GM13976 (cell line): ENCODE data around the gene ARHGEF10L.

ENCODE experiments used
- DNase-seq: peaks from one replicate; pipeline ENCODE4 v3.0.0; 2012; ENCODE audit warnings: low spot score
- CTCF ChIP-seq: IDR thresholded peaks from 2 replicates; pipeline ENCODE4 v1.5.1; 2012; ENCODE audit warnings: borderline replicate concordance, mild to moderate bottlenecking; ENCODE audit not compliant: insufficient read depth; ENCODE audit errors: extremely low read depth, missing control alignments, control extremely low read depth
- in situ Hi-C: fragments of 300-500 bp; cut with MboI; formaldehyde crosslinking; loops from one replicate; pipeline ENCODE4 v1.12.0; 2022; ENCODE audit warnings: low sequenced_read_pairs, mixed read lengths, inconsistent platforms; ENCODE audit not compliant: unreplicated experiment

ARHGEF10L gene

DNA sequence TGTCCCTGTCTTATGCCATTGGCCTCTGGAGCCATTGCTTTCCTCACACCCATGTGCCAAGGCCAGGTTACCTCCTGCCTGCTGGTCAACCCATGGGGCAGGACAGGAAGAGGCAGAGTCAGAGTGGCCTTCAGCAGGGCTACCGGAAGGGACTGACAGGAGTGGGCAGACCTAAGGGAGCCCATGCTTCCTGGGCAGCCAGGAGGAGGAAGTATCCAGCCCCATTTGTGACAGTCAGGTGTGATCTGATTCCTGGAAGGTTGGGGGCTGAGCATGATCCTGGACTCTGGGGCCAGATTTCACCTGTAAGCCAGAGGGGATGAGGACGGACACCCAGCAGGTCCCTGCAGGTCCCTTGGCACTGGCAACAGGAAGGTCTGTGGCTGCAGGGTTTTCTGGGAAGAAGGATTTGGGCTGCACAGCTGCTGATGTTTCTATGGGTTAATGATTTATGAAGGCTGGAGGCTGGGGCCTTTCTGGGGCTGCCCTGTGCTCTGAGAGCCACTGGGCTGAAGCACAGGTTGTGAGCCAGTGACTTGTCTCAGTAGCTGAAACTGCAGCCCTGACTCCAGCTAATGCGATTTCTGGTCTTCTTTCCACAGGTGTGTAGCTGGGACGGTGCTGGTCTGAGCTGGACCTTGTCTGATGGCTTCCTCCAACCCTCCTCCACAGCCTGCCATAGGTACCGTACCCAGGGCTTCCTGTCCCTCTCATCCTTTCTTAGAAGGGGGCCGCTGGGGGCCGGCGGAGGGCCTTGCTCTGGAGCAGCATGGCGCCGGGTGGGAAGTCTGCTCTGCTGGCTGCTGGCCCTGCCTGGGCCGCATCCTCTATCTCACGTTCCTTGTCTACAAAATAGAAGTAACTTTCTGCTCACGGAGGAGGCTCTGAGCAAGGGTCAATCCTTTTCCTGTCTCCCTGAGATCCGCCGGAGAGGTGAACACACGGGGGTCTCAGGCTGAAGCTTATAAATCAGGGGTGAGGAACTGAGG is 40.7 kb downstream of the ARHGEF10L start:
- DNase-seq, result no peak
- in situ Hi-C loops, result no loop called here

DNA sequence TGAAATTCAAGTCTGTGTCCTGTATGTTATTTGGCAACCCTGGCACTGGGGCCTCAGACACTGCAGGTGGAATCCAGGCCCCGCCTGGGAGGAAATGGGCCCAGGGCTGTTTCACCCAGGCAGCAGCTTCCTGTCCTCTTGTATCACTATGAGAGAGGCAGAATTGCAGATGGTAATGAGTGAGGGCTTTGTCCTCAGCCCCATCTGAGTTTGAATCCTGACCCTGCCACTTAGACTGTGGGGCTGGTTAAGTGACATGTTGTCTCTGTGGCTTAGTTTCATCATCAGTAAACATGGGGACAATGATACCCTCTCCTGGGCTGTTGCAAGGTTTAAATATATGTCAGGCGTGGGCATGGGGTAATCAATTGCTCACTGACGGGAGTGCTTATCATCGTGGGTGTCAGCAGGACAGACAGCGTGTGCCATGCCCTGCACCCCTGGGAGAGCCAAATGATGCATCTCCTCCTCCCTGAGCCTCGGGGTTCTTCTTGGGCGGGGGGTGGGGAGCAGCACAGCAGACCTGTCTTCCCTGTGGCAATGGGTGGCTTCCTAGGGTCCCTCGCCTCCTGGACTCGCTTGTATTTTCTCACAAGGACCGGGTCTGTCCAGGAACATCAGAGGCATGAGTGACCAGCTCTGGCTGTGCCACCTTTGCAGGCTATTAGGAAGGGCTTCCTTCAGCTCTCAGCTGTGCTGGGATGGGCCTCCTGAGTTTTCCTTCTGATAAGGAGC is 42.1 kb downstream of the ARHGEF10L start:
- in situ Hi-C loops, result no loop called here
- no peak for DNase-seq
- TF ChIP-seq CTCF, result no peak

More for the DNA sequence above, 40.7 kb downstream of the ARHGEF10L start:
- no peak for TF ChIP-seq CTCF

DNA sequence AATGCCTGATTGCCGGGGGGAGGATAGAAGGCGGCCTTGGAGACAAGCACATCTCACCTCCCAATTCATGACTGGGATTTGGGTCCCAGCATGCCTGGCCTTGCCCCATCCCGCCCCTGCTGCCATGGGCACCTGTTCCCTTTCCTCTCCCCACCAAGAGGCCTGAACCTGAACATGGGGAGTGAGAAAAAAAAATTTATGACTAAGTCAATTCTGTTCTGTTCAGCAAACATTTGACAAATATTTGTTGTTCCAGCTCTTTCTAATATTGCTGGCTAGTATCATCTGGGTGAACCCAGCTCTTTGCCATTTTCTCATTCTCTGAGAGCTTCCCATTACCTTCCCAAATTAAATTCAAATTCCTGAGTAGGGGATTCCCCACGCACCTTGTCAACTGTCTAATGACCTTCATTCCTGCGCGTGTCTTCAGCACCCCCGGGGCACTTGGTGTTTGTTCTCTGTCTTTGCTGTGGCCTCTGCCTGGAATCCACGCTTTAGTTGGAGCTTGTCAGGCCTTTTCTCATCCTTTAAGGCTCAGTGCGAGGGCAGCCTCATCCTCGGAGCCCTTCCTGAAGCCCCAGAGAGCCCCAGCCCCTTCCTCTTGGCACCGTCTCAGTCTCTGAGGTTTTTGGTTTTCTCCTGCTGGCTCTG is 42.8 kb downstream of the ARHGEF10L start:
- in situ Hi-C loops, result no loop called here
- DNase-seq, result no peak
- no peak for TF ChIP-seq CTCF

- in situ Hi-C loops, result no loop called here
- TF ChIP-seq CTCF, result no peak
- DNase-seq, result no peak
Observed at GRCh38 chr1:17584539-17584938, 45.0 kb downstream of the ARHGEF10L start.

DNA sequence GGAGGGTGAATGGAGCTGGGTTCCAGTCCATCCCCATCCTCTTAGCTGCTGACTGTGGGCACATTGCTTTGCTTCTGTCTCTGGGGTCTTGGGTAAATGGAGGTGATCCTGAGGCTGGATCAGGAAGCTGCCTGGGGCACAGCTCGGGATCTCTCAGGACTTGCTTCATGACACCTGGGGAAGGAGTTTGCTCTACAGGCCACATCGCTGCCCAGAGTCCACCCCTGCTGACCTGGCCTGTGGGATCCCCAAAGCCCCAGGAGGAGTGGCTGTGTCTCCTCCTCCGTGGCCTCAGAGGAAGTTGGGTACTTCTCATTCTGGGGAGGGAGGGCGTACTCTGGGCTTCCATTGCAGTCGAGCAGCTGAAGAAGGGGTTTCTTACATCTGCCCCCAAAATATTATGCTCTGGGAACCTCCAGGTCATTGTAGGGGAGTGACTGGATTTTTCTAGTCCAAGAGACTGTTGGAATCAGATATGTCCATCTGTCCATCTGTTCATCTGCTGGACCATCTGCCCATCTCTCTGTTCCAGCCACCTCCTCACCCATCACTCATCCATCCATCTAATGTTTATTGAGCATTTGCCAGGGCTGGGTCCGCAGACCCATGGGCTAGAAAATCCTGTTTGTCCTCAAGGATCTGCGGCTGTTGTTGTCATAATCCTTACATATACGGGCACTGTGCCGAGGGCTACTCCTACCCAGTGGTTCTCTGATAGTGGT is 45.9 kb downstream of the ARHGEF10L start:
- in situ Hi-C loops, result no loop called here
- no peak for TF ChIP-seq CTCF
- DNase-seq, result no peak
